Mesodermal cell (in vitro differentiated cells): ENCODE results near the gene PGM3.

ENCODE experiments used
- H3K27ac ChIP-seq: 2 replicates; pipeline ENCODE4 v1.7.0; 2013; ENCODE audit warnings: mild to moderate bottlenecking, low read depth, low read length, moderate library complexity; ENCODE audit not compliant: severe bottlenecking
- H3K36me3 ChIP-seq: 2 replicates; pipeline ENCODE4 v1.7.1; 2013; ENCODE audit warnings: mild to moderate bottlenecking, low read length, moderate library complexity; ENCODE audit not compliant: control insufficient read depth, insufficient read depth
- H3K4me1 ChIP-seq: one replicate; pipeline ENCODE4 v1.7.1; 2013; ENCODE audit warnings: mild to moderate bottlenecking, low read length; ENCODE audit not compliant: insufficient read depth, control insufficient read depth, poor library complexity, severe bottlenecking
- H3K4me3 ChIP-seq: 2 replicates; pipeline ENCODE4 v1.7.0; 2013; ENCODE audit warnings: low read length, control low read depth, mild to moderate bottlenecking; ENCODE audit not compliant: insufficient read depth, poor library complexity, severe bottlenecking; ENCODE audit errors: extremely low read depth
- H3K9me3 ChIP-seq: 2 replicates; pipeline ENCODE4 v1.7.1; 2013; ENCODE audit warnings: mild to moderate bottlenecking, low read length, moderate library complexity; ENCODE audit not compliant: control insufficient read depth
- WGBS, 2 experiments: methylation state at CpG; one replicate each; pipeline ENCODE4 v1.1.5; 2013; ENCODE audit warnings: missing lambda C conversion rate in 2 of 2; ENCODE audit not compliant: insufficient coverage in 2 of 2; 5-methylcytosine and 5-hydroxymethylcytosine counted together

PGM3 gene

GRCh38 chr6:83117802-83118201 lies 75.3 kb downstream of the PGM3 start:
- Histone ChIP-seq H3K4me1 (no peaks in the 10 kb centered on the region), H3K36me3 (no peaks in the 10 kb centered on the region), H3K4me3 (no peak overlapping the region), H3K9me3 (no peaks in the 10 kb centered on the region), H3K27ac (no peak overlapping the region)
- no CpG with 5 or more reads among the region's 1 CpG for WGBS, 2 experiments
